ENCODE measurements around the gene ZSCAN10.

- no peak for TF ChIP-seq CTCF (IDR thresholded peaks at IDR 0.05)
- TF ChIP-seq POLR2A (IDR thresholded peaks at IDR 0.05) = no peak
- no peak for TF ChIP-seq EP300 (IDR thresholded peaks at IDR 0.05)
Measured at GRCh38 chr16:3122926-3123570, 24.0 kb upstream of the ZSCAN10 start.
